Endothelial cell of umbilical vein (primary cell): ENCODE measurements around the gene CEP68. TPM values are rescaled to one million over a fixed set of nuclear protein-coding genes. Genes with fewer than 3 reads are reported as not detected.

Experiments
- BruUV-seq: library from RNA; stranded (reverse); fragments of 400-500 nt; replicated peaks from 2 replicates; lab custom pipeline; 2021; lab: Mats Ljungman, UMichigan
- CTCF ChIA-PET: fragments of 300-600, 350-600 bp; sonication (Branson Sonifier 250); formaldehyde crosslinking; loops from one replicate; lab custom pipeline; 2021; ENCODE audit warnings: antibody characterized with exemption, inconsistent platforms; lab: Charles Lee
- POLR2A ChIA-PET: fragments of 300-600, 350-600 bp; sonication (Branson Sonifier 250); formaldehyde crosslinking; loops from one replicate; lab custom pipeline; 2021; ENCODE audit warnings: antibody characterized with exemption, inconsistent platforms; lab: Charles Lee
- DNase-seq: peaks from one replicate; pipeline ENCODE4 v3.0.0-alpha.2; 2011; ENCODE audit warnings: low read depth, low spot score
- FAIRE-seq: peaks from 2 replicates; lab custom pipeline; 2011; peaks lifted over from hg19 to GRCh38; lab: Jason Lieb, UNC
- H2AFZ ChIP-seq: 2 replicates; pipeline ENCODE4 v1.6.0; 2012; ENCODE audit warnings: low read depth, low read length, control low read depth, inconsistent platforms
- H3K27ac ChIP-seq: 2 replicates; pipeline ENCODE4 v1.5.1; 2011; ENCODE audit warnings: low read depth, mild to moderate bottlenecking, control low read depth, low read length, moderate library complexity; ENCODE audit not compliant: insufficient read depth
- H3K27me3 ChIP-seq, 2 experiments: 2 replicates each; pipeline versions ENCODE4 v1.6.0 to v1.6.1; 2011; ENCODE audit warnings: low read length in 2 of 2, mixed read lengths in 1 of 2; ENCODE audit not compliant: control insufficient read depth in 2 of 2, insufficient read depth in 2 of 2
- H3K36me3 ChIP-seq, 2 experiments: 2 replicates in 1 of 2; 3 replicates in 1 of 2; pipeline ENCODE4 v1.5.1; 2011; ENCODE audit warnings: low read length in 2 of 2, mild to moderate bottlenecking in 1 of 2, moderate library complexity in 1 of 2; ENCODE audit not compliant: control insufficient read depth in 2 of 2, insufficient read depth in 2 of 2; ENCODE audit errors: extremely low read depth in 1 of 2
- H3K4me1 ChIP-seq: 3 replicates; pipeline ENCODE4 v1.5.1; 2011; ENCODE audit warnings: mild to moderate bottlenecking, low read length; ENCODE audit not compliant: control insufficient read depth, insufficient read depth; ENCODE audit errors: extremely low read depth
- H3K4me2 ChIP-seq: 2 replicates; pipeline ENCODE4 v1.6.1; 2011; ENCODE audit warnings: low read length, control low read depth, mixed read lengths; ENCODE audit not compliant: insufficient read depth
- H3K4me3 ChIP-seq, 3 experiments: fragments of 200-600 bp in 1 of 3; sonication (generic), shearing (Covaris generic) in 1 of 3; replicated peaks in 1 of 3; 2 replicates each; pipeline ENCODE4 v1.5.1; 2011 to 2016; ENCODE audit warnings: control low read depth in 3 of 3, low read length in 3 of 3, mild to moderate bottlenecking in 2 of 3, inconsistent platforms in 1 of 3, low read depth in 1 of 3, moderate library complexity in 1 of 3; ENCODE audit not compliant: insufficient read depth in 1 of 3
- H3K79me2 ChIP-seq: 2 replicates; pipeline ENCODE4 v1.6.0; 2012; ENCODE audit warnings: low read length, inconsistent platforms; ENCODE audit not compliant: control insufficient read depth, insufficient read depth
- H3K9ac ChIP-seq: replicated peaks from 2 replicates; pipeline ENCODE3; 2011; ENCODE audit warnings: low read length, control low read depth; ENCODE audit not compliant: insufficient read depth; ENCODE audit errors: extremely low read depth
- H3K9me1 ChIP-seq: replicated peaks from 3 replicates; pipeline ENCODE4 v1.6.0; 2011; ENCODE audit warnings: mild to moderate bottlenecking, low read length; ENCODE audit not compliant: control insufficient read depth, insufficient read depth; ENCODE audit errors: extremely low read depth
- H3K9me3 ChIP-seq: replicated peaks from 2 replicates; pipeline ENCODE4 v1.5.1; 2012; ENCODE audit warnings: low read length, inconsistent platforms; ENCODE audit not compliant: control insufficient read depth, insufficient read depth
- H4K20me1 ChIP-seq: replicated peaks from 2 replicates; pipeline ENCODE3; 2011; ENCODE audit warnings: mild to moderate bottlenecking, low read length; ENCODE audit not compliant: control insufficient read depth, insufficient read depth; ENCODE audit errors: extremely low read depth
- EZH2 ChIP-seq: IDR thresholded peaks from 2 replicates; pipeline ENCODE4 v1.6.1; 2012; ENCODE audit warnings: borderline replicate concordance, low read depth, mild to moderate bottlenecking, moderate library complexity, low read length, inconsistent platforms; ENCODE audit not compliant: severe bottlenecking
- FOS ChIP-seq: IDR thresholded peaks from 2 replicates; pipeline ENCODE4 v1.6.1; 2011; ENCODE audit warnings: mild to moderate bottlenecking, low read length, moderate library complexity, borderline replicate concordance; ENCODE audit not compliant: insufficient read depth
- GATA2 ChIP-seq: IDR thresholded peaks from 2 replicates; pipeline ENCODE4 v1.7.0; 2011; ENCODE audit warnings: low read depth, mild to moderate bottlenecking, moderate library complexity, mixed read lengths, low read length; ENCODE audit not compliant: insufficient read length, insufficient read depth
- JUN ChIP-seq: IDR thresholded peaks from 2 replicates; pipeline ENCODE4 v1.6.1; 2011; ENCODE audit warnings: borderline replicate concordance, low read depth; ENCODE audit not compliant: insufficient read length, insufficient read depth
- MAX ChIP-seq: IDR thresholded peaks from 2 replicates; pipeline ENCODE4 v1.6.1; 2011; ENCODE audit not compliant: insufficient read depth, insufficient read length
- MYC ChIP-seq: IDR thresholded peaks from one replicate; pipeline ENCODE4 v1.6.1; 2011; ENCODE audit warnings: mild to moderate bottlenecking, low read depth, low read length
- POLR2A ChIP-seq: IDR thresholded peaks from 2 replicates; pipeline ENCODE4 v1.6.1; 2012; ENCODE audit warnings: low read depth, mild to moderate bottlenecking, control low read depth, low read length
- POLR2AphosphoS5 ChIP-seq: IDR thresholded peaks from 2 replicates; pipeline ENCODE4 v1.6.1; 2012; ENCODE audit warnings: low read depth, mild to moderate bottlenecking, control low read depth, low read length, moderate library complexity; ENCODE audit not compliant: insufficient read depth
- dilution Hi-C: fragments of 300-500 bp; cut with MboI; formaldehyde crosslinking; loops from one replicate; pipeline ENCODE4 v1.15.0; 2019; ENCODE audit warnings: low sequenced_read_pairs; ENCODE audit not compliant: extremely low pct_ligation_motif_present
- intact Hi-C: fragments of 100-400 bp; cut with micrococcal nuclease; formaldehyde crosslinking; loops from one replicate; pipeline ENCODE4 v1.10.0; 2022
- polyA plus RNA-seq, 4 experiments: library from polyadenylated mRNA; depleted of rRNA in 3 of 4; stranded (reverse) in 3 of 4; unstranded in 1 of 4; fragments of >200 nt; gene quantifications; 2 replicates each; pipeline versions ENCODE4 v1.2.1 to v1.2.3, GENCODE V29; 2011 to 2012; ENCODE audit warnings: missing spikeins in 1 of 4
- total RNA-seq: library from RNA; stranded (reverse); gene quantifications from 2 replicates; pipeline ENCODE4 v1.2.3, GENCODE V29; 2021
- TF ChIP-seq, protein P1 (sequence below), 2 donors: IDR thresholded peaks; 1 replicate in 1 of 2; 2 replicates in 1 of 2; pipeline ENCODE4 v1.5.1; 2011; ENCODE audit warnings: low read length in 2 of 2, mild to moderate bottlenecking in 2 of 2, moderate library complexity in 2 of 2, control low read depth in 1 of 2, inconsistent platforms in 1 of 2, low read depth in 1 of 2; ENCODE audit not compliant: insufficient read depth in 1 of 2; ENCODE audit errors: extremely low read depth in 1 of 2

CEP68 gene
- total and polyA plus RNA-seq, 2 donors (not counting 3 experiments of a cell fraction or from before 2014, with no cell fraction given), result 21.4 to 22.0 TPM

DNA sequence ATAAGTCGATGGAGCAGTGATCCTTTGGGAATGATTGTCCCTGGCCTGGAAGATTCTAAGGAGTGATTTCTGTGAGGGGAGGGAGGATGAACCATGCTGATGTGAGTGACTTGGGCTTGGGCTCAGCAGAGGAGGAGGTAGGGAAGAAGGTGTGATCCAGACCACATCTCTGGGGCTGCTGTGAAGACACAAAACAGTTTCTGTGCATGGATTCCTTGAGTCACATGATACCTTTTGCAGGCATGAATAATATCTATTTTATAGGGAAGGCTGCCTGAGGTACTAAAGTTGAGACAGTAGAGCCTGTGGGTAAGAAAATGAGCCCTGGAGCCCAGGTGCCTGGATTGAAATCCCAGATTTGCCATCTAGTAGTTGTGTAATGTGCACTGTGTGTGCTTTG is 37.2 kb upstream of the CEP68 start:
- BruUV-seq, result no TSS peak
- Histone ChIP-seq H3K79me2 (no peaks in the 10 kb centered on the region), H3K27ac (no peak overlapping the region), H3K9me3 (no peaks in the 10 kb centered on the region), H4K20me1 (no peaks in the 10 kb centered on the region), H3K4me3 (no peak overlapping the region), H3K27me3 (no peaks in the 10 kb centered on the region), H3K36me3 (peaks cover 0 to 3% of the 10 kb centered on the region in 2 experiments), H3K4me2 (no peak overlapping the region), H3K4me1 (no peaks in the 10 kb centered on the region), H3K9me1 (no peaks in the 10 kb centered on the region), H2AFZ (no peak overlapping the region), H3K9ac (no peak overlapping the region)
- dilution Hi-C loops (no loop called here), intact Hi-C loops (no loop called here)
- TF ChIP-seq POLR2A (no peak), GATA2 (no peak), EZH2 (no peak), JUN (no peak), MYC (no peak), POLR2AphosphoS5 (no peak), FOS (no peak), MAX (no peak)
- TF ChIP-seq, protein P1, sequence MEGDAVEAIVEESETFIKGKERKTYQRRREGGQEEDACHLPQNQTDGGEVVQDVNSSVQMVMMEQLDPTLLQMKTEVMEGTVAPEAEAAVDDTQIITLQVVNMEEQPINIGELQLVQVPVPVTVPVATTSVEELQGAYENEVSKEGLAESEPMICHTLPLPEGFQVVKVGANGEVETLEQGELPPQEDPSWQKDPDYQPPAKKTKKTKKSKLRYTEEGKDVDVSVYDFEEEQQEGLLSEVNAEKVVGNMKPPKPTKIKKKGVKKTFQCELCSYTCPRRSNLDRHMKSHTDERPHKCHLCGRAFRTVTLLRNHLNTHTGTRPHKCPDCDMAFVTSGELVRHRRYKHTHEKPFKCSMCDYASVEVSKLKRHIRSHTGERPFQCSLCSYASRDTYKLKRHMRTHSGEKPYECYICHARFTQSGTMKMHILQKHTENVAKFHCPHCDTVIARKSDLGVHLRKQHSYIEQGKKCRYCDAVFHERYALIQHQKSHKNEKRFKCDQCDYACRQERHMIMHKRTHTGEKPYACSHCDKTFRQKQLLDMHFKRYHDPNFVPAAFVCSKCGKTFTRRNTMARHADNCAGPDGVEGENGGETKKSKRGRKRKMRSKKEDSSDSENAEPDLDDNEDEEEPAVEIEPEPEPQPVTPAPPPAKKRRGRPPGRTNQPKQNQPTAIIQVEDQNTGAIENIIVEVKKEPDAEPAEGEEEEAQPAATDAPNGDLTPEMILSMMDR (IDR thresholded peaks at IDR 0.05; ENCODE audit: extremely low read depth in 1 of 2, insufficient read depth in 1 of 2, low read depth in 1 of 2, low read length in 2 of 2), result no peak
- ChIA-PET CTCF (no interaction called here), POLR2A (no interaction called here)
- DNase-seq, result no peak
- FAIRE-seq, result no peak
